ENCODE data around the gene ANKS1A.

GRCh38 chr6:35046103-35046502, 157.0 kb downstream of the ANKS1A start:
- TF ChIP-seq CTCF (IDR thresholded peaks at IDR 0.05): no peak
- no peak for TF ChIP-seq EZH2phosphoT487 (IDR thresholded peaks at IDR 0.05)
- TF ChIP-seq EZH2 (IDR thresholded peaks at IDR 0.05): no peak

All from neural progenitor cell (in vitro differentiated cells).